DMS53 (cell line): ENCODE data around the gene NBPF9.
"Not testable (repeated sequence)": the region's sequence is repeated elsewhere in the genome, so short reads cannot be mapped to it uniquely, and the experiment has no call there.

Experiments used
- DNase-seq: peaks from one replicate; lab custom pipeline; 2025; lab: John Stamatoyannopoulos, UW

The NBPF9 gene, protein sequence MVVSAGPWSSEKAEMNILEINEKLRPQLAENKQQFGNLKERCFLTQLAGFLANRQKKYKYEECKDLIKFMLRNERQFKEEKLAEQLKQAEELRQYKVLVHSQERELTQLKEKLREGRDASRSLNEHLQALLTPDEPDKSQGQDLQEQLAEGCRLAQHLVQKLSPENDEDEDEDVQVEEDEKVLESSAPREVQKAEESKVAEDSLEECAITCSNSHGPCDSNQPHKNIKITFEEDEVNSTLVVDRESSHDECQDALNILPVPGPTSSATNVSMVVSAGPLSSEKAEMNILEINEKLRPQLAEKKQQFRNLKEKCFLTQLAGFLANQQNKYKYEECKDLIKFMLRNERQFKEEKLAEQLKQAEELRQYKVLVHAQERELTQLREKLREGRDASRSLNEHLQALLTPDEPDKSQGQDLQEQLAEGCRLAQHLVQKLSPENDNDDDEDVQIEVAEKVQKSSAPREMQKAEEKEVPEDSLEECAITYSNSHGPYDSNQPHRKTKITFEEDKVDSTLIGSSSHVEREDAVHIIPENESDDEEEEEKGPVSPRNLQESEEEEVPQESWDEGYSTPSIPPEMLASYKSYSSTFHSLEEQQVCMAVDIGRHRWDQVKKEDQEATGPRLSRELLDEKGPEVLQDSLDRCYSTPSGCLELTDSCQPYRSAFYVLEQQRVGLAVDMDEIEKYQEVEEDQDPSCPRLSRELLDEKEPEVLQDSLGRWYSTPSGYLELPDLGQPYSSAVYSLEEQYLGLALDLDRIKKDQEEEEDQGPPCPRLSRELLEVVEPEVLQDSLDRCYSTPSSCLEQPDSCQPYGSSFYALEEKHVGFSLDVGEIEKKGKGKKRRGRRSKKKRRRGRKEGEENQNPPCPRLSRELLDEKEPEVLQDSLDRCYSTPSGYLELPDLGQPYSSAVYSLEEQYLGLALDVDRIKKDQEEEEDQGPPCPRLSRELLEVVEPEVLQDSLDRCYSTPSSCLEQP (N-terminal part only)

DNA sequence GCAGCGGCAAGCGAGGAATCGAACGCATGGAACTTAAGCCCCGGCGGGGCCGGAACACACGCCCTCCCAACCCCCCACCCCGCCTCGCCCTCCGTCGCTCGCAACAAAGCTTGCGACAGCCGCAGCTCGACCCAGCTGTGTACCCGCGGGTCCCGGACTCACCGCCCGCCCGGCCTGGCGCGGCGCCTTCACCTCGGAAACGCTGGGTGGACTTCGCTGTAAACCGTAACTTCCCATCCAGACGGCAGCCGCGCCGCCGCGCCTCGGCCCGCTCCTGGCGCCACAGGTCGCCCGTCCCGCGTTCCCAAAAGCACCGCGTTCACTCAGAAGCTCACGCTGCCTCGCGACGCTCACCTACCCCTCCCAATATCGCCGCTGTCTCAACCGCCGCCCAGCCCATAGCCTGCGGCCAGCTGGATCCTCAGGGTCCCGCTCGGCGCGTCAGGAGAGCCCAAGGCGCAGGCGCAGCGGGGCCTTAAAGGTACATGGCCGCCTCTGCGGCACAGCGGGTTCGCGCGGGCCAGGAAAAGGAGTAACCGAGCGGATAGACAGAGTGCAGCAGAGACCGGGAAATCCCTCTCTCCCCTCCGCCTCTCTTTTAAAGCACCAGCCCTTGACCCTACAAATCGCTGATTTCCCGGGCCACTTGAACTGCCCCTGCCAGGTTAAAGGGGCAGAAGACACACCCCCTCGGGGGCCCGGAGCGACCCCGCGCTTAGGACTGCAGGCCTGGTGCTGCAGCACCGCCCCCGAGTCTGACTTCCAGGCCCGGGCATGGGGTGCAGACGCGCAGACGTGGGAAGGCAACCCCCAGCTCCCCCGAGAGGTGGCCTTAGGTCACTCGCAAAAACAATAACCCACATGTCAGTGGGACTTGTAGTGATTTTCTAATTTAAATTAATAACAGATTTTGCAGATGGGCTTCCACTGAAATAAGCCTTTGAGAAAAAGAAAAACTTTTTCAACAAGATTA, at the start of gene NBPF9:
Gene NBPF9, minus strand, starts transcription at position 443 of the 973 bp plus-strand sequence. CDS start 21,412 bp downstream, outside the sequence.
- peak; percentile 50 for DNase-seq

DNA sequence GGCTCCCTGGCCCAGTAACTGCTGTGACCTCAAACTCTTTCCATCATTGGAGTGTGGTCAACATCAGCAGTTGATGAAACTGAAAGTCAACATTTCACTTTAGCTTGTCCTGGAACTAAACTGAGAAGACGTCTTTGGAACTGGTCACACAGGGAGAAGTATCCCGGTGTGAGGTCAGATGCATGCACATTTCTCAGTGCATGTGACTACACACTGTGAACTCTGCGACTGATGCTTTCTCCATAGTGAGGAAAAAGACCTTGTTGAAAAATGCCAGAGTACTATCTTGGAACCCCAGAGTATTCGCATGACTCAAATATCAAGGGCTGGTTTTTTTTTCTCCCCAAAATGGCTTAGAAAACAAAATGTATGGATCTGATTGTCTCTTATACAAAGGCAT, 46.6 kb upstream of the NBPF9 start:
- not testable (repeated sequence) for DNase-seq

DNA sequence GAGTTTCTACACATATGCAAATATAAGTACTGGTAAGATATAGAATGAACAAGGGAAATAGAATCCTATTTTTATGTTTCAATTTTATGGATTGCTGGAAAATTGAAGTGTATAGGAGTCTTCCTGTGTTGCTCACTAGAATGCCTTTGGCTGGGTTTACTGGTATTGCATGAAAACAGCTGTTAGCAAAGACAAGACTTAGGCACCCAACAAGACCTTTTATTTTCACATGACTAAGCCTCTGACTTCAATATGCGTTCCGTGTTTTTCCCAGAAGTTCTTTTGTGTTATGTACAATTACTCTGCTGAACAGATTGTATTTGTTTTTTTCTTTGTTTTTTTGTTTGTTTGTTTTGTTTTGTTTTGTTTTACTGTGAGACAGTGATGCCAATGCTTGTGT, 34.2 kb upstream of the NBPF9 start:
- DNase-seq = not testable (repeated sequence)

DNA sequence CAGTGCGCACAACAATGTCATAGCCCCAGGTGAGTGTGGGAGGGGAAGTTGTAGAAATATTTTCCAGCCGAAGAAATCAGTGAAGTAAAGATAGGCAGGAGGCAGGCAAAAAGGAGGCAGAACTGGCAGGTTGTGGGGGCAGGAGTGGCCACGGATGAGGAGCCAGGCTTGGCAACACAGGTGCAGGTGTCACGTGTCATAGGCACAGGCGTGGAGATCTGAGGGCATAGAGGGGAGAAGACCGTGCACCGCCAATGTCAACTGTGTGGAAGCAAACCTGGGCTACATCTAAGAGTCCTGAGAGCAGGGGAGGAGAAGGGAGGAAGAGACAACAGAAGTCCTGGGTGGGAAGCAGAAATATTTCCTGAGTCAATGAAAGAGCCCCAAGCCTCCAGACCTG, 27.6 kb upstream of the NBPF9 start:
- not testable (repeated sequence) for DNase-seq

DNA sequence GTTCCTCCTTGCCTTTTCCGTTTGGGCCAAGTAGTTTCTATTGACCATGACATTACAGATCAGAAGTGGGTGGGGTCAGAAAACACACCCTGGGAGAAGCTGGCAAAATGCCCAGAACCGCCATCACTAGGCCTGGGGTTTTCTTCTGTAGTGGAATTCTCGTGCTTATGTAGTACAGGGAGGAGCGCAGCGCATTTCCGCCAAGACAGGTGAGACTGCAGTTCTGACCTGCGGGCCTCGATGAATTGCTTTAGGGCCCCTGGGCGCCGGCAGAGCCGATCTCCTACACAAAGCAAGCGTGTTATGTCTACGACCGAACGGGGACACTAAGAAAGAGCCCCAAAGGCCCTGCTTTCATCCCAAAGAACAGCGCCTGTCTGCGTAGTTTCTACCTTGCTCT, 25.9 kb upstream of the NBPF9 start:
- not testable (repeated sequence) for DNase-seq

DNA sequence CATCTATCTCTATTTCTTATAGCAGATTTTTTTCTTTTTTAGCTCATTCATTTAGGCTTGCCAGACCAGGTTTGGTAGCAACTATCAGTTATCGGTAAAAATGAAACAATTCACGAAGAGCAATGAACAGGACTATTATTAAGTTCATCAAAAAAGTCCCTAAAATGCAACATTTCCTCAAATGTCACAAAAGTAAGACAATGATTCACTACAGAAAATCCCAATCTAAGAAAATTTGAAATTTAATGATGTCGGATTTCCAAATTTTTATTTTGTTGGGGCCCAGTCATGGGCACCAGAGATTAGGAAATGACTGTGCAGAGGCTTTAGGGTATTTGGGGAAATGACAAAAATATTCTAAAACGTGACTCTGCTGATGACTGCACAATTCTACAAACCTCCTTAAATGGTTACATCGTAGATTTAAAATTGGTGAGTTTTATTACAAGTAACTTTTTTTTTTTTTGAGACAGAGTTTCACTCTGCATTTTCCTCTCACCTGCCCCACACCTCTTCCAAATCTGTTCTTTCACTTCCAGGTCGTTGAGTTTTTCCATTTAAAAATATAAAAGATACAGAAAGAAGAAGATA, 23.3 kb upstream of the NBPF9 start:
- not testable (repeated sequence) for DNase-seq

DNA sequence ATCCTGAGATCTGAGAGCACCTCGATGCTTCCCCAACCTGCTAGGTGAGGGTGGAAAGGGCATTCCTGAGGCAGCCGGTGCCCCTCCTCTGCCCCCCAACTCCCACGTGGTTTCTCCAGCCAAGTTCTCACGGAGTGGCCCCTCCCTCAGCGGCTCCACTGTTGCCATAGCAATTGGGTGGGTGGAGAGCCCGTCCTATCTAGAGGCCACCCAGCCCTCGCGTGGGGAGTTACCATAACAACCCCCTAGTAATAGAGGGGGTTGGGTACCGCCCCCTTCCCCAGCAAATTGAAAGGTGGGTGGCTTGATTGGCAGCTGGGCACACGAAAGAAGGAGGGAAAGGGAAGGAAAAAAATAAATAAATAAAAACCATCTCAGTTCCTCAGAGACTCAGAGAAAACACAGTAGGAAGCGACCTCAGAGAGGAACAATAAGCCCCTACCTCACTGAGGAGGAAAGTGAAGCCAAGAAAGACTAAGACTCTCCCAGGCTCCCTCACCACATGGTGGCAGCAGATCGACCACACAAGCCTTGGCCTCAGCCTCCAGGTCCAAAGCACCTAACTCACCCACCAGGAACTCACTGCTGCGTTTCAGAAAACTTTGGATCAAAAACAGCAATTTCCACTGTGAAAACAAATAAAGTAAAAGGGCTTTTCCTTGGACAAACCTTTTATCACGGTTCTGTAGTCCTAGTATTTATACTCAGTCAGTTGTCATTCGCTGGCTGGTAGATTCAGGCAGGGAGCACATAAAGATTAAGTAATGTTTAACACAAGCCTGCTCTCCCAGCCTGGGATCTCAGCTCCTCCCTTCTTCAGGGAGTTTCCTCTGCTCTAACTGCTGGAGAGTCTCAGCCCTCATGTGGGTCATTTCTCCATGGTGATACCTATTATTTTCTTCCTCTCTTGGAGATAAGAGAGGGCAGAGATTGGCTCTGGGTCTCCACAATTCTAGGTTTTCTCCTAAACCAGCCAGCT, 20.9 kb upstream of the NBPF9 start:
- DNase-seq = peak; percentile 65

DNA sequence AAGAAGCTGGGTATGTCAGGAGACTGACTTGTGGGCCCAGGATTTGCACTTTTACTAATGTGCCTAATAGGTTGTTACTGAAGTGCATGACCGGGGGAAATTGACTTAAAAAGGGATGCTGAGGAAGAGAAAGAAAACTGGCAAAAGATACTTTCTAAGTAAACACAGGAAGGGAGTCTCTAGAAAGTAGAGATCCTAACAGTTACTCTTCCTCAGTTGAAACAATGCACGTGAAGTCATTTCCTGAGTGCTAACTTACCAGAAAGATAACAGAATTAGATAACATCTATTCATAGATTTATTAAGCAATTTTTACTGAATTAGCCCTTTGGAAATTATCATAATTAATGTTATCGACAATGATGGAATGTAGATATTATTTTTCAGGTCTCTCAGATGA, 9.5 kb upstream of the NBPF9 start:
- not testable (repeated sequence) for DNase-seq

DNA sequence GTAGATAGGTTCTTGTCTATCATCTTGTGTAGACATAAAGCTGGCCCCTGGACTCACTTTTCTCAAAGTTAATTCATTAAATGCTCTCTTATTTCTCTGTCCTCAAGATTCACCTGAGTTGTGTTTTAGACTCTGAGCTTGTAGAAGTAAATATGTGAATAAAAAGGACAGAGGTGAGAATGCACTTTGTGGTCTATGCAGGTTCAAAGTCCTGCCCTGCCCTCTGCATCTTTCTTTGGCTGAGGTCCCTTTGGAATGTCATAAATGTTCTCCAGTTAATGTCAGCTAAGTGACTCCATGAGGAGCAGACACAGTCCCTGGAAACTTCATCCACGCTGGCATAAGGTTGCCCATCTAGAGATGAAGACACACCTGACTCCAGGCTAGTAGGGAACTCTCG, 7.0 kb upstream of the NBPF9 start:
- not testable (repeated sequence) for DNase-seq

DNA sequence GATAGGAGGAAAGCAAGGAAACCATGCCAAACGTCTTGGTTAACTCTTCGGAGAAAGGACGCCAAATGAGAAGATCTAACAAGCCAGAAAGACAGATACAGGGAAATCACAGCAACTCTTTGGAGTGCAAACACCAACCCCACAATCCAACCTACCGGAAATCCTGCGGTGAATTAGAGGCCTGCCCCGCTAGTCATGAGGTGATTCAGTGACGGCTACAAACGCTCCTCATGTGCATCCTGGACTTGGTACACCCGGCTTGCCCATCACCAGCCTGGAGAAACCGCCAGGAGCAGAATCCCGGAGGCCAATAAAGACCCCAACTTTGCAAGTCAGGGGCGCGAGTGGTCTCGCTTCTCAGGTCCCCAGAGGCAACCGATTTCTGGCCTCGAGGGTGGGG, 777 bp downstream of the NBPF9 start:
- DNase-seq = not testable (repeated sequence)

DNA sequence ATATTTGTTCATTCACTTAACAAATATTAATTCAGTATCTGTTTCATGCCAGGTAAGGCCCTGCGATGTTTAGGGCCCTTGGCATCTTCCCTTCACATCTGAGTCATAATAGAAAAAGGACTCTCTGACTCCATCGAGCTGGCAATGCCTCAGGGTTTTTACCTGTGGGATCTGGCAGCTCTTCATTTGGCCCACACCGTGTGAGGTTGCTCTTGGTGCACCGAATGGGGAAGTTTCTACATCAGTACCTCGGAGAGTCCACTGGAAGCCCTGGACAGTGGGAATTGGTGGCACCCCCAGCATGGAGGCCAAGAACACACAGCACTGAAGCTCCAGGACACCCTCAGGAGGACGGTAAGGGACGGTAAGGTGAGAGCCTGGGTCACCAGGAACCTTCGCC, 5.1 kb downstream of the NBPF9 start:
- not testable (repeated sequence) for DNase-seq

DNA sequence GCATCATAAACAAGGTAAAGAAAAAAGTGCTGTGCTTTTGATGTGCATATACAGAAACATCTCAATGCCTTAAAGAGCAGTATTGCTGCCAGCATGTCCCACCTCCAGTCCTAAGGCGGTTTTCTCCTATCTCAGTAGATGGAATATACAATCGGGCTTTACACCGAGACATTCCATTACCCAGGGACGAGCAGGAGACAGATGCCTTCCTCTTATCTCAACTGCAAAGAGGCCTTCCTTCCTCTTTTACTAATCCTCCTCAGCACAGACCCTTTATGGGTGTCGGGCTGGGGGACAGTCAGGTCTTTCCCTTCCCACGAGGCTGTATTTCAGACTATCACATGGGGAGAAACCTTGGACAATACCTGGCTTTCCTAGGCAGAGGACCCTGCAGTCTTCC, 10.2 kb downstream of the NBPF9 start:
- DNase-seq = not testable (repeated sequence)

DNA sequence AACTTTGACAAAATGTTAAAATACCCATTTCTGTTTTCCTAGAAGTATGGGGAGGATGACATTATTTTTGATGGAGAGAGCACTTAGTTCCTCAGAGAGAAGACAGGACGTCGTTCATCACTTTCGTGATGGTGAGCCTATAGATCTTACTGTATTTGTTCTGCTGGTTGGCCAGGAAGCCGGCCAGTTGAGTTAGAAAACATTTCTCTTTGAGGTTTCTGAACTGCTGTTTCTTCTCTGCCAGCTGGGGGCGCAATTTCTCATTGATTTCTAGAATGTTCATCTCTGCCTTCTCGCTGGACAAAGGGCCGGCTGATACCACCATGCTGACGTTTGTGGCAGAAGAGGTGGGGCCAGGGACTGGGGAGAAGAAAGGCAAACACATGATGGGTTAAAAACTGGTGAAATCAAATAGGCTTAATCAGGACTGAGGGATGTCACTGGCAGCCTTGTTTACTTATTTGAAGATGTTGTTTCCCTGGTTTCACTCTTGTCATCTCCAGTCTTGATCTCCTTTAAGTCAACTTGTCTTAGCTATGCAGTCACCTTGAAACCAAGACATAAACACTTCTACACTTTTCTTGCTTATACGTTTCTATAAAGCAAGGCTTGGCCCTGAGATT, 27.7 kb downstream of the NBPF9 start:
- DNase-seq = not testable (repeated sequence)

DNA sequence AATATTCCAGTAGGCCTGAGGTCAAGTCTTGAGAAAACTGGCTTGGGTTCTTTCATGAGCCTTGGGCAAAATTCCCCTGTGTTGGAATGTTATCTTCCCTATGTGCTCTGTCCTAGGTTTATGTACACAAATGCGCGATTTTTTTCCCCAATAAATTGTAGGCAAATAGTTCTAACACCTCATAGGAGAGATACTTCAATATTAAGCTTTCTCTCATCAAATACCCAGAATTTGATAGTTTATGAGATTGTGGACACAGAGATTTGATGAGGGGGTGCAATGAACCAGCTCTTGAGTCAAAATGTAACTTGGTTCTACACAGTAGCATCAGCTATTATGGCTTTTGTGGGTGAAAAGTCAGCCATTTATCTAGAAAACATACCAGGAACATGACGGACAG, 38.7 kb downstream of the NBPF9 start:
- DNase-seq = not testable (repeated sequence)

DNA sequence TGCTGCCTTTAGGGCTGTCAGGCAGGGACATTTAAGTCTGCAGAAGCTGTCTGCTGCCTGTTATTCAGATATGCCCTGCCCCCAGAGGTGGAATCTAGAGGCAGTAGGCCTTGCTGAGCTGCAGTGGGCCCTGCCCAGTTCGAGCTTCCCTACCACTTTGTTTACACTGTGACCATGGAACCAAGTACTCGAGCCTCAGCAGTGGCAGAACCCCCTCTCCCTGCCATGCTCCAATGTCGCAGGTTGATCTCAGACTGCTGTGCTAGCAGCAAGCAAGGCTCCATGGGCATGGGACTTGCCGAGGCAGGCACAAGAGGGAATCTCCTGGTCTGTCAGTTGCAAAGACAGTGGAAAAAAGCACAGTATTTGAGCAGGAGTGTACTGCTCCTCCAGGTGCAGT, 60.3 kb downstream of the NBPF9 start:
- not testable (repeated sequence) for DNase-seq

DNA sequence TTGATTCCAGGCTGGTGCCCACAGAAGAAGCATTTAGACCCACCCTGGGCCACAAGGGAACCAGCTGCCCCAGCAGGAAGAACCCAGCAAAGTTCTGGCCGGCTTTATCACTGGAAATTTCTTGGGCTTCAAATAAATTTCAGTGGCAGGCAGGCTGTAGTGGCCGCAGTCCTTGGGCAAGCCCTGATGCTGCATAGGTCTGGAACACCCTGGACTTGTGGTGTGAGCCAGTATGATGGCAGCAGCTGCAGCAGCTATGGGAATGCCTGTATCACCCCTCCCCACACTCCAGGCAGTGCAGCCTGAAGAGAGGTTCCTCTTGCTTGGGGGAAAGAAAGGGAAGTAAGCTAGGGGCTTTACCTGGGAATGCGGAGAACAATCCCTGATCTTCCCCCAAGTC, 69.4 kb downstream of the NBPF9 start:
- DNase-seq = not testable (repeated sequence)

DNA sequence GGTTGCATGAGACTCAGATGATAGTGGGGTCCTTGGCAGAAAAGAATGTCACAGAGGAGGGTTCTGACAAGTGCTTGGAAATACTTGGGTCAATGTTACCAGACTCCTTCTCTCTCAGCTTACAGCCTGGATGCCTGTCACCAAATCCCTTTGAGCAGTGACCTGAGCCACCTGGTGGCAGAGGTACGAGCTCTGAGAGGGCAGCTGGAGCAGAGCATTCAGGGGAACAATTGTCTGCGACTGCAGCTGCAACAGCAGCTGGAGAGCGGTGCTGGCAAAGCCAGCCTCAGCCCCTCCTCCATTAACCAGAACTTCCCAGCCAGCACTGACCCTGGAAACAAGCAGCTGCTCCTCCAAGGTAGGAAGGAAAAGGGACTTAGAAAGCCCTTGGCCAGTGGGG, 79.0 kb downstream of the NBPF9 start:
- not testable (repeated sequence) for DNase-seq

DNA sequence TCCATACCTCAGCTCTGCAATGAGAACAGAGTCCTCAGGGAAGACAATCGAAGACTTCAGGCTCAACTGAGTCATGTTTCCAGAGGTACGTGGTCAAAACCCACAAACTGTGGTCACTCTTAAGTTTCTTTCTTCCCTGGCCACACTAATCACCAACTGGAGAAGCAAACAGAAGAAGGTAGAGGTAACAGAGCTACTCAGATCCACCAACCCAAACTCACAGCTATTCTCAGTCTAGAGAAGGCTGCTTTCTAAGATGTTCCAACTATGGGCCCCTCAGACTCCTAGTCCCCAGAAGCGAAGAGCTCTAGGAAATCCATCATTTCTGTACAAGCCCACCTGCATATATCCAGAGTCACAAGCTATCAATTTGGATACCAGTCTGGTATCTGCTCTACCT, 84.8 kb downstream of the NBPF9 start:
- not testable (repeated sequence) for DNase-seq

DNA sequence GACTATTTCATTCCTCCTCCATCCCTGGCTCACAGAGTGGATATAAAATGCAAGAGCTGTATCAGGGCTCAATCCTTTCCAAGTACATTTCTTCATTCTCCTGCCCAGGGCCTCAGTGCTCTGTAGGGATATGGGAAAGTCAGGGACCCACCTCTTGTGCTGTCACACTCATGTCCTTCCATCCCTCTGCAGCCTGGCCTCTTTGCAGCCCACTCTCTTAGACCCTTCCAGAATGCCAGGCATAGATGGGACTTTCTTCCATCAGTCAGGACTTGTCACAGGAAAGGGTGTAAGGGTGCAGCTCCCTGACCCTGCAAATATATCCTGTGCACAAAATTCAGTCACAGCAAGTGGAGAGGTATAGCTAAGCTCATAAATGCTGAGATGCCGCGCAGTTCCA, 86.7 kb downstream of the NBPF9 start:
- not testable (repeated sequence) for DNase-seq
